OCI-LY3 (cell line): Measurements from ENCODE around the gene CGB5.

Experiments
- EZH2phosphoT487 ChIP-seq: fragments of 200-600 bp; shearing (Covaris generic); IDR thresholded peaks from 2 replicates; pipeline ENCODE4 v1.6.1; 2018; ENCODE audit warnings: antibody characterized with exemption, mixed run types, low read depth
- TF ChIP-seq, protein P1 (sequence below): fragments of 200-600, 300-600 bp; sonication (generic); IDR thresholded peaks from 2 replicates; pipeline ENCODE4 v1.5.1; 2014; ENCODE audit warnings: antibody characterized with exemption, low read length, low read depth

DNA sequence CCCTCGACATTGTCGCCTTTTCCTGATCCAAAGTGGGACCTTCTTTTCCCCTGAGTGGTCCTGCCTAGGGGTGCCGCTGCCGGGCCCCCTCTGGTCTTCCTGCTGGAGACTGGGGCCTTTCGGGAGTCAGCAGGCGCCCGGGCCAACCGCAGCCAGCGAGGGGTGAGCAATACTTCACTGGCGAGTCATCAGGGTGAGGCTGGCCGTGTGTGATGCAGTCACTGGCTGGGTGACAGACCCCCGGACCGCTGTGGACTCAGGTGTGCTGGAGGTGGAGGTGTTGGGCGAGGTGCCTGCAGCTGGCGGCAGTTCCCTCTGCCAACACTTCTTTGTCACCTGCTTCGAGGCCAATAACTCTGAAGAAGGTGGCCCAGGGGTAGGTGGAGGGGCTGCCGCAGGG, 1.5 kb upstream of the CGB5 start:
- TF ChIP-seq, protein P1, sequence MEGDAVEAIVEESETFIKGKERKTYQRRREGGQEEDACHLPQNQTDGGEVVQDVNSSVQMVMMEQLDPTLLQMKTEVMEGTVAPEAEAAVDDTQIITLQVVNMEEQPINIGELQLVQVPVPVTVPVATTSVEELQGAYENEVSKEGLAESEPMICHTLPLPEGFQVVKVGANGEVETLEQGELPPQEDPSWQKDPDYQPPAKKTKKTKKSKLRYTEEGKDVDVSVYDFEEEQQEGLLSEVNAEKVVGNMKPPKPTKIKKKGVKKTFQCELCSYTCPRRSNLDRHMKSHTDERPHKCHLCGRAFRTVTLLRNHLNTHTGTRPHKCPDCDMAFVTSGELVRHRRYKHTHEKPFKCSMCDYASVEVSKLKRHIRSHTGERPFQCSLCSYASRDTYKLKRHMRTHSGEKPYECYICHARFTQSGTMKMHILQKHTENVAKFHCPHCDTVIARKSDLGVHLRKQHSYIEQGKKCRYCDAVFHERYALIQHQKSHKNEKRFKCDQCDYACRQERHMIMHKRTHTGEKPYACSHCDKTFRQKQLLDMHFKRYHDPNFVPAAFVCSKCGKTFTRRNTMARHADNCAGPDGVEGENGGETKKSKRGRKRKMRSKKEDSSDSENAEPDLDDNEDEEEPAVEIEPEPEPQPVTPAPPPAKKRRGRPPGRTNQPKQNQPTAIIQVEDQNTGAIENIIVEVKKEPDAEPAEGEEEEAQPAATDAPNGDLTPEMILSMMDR: no peak
- TF ChIP-seq EZH2phosphoT487: no peak
